Activated CD4-positive, alpha-beta T cell treated with anti-CD3 and anti-CD28 coated beads, Interleukin-2, amount 50 U/mL, for 16 hours (primary cell): ENCODE measurements around the gene HMHB1.
A peak's percentile ranks its signal among the peaks of the same experiment; 100 is the strongest.
"Not testable (repeated sequence)": the region's sequence is repeated elsewhere in the genome, so short reads cannot be mapped to it uniquely, and the experiment has no call there.

Experiments used
- DNase-seq: peaks from one replicate; pipeline ENCODE4 v3.0.0-alpha.2; 2020

Gene HMHB1

DNA sequence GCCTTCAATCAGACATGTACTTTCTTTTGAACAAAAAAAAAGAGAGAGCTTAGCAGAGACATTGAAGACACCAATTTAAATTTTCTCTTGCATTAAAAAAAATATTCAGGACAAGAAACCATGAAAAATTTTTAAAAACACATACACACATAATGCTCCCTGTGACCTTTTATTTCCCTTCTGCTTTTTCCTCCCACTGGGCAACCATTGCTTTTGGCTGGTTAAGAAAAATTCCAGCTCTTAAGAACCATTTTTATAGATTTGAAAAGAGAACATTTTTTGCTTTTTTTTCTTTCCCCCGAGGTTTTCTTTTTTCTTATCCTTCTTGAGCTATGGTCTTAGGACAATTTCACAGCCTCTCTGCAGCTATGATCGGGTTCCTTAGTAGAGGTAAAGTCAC is 6.1 kb upstream of the HMHB1 start:
- DNase-seq, result no peak

- DNase-seq, result no peak
Observed at GRCh38 chr5:143806579-143806978, 5.4 kb upstream of the HMHB1 start.

- DNase-seq, result no peak
Observed at GRCh38 chr5:143807401-143807800, 4.6 kb upstream of the HMHB1 start.

DNA sequence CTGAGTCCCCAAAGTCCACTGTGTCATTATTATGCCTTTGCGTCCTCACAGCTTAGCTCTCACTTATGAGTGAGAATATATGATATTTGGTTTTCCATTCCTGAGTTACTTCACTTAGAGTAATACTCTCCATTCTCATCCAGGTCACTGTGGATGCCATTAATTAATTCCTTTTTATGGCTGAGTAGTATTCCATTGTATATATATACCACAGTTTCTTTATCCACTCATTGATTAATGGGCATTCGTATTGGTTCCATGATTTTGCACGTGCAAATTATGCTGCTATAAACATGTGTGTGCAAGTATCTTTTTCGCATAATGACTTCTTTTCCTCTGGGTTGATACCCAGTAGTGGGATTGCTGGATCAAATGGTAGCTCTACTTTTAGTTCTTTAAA is 4.4 kb downstream of the HMHB1 start:
- not testable (repeated sequence) for DNase-seq

- no peak for DNase-seq
Observed at GRCh38 chr5:143819716-143820115, 7.8 kb downstream of the HMHB1 start.

GRCh38 chr5:143820451-143820850 is 8.5 kb downstream of the HMHB1 start:
- DNase-seq, result no peak

DNA sequence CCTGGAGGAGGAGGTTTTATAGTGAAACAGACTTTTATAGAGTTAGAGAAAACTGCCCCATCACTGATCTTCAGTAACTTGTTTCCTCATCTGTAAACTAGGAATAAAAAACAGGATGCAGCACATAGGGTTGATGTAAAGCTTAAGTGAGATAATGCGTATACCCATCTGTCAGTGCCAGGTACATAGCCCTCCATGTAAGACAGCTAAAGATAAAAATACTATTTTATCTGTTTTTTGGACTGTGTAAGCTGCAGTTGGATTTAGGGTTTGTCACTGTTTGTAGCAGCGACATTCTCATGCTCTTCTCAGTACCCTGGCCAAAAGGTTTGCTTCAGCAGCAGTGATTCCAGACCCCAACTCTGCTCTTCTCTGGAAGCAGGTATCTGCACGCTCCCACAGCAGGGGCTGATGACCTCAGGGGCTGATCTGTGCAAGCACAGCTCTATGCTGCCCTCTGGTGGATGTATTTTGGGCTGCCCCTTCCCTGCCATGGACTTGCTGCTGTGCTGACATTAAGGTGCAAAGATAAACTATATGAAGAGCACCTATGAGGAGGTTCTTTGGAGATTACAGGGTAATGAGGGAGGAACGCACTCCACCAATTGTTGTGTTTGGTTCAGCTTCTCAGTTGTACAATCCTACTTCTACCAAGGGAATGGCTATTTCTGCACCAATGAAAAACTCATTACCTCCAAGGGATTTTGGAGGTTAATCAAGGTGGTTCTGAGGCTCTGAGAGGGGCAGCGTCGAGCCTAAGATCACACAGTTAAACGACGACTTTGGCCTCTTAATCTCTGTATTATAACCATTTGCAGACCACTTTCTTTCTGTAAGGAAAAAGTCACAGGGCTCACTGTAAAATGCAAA is 13.1 kb downstream of the HMHB1 start:
- DNase-seq, result peak; percentile 90

DNA sequence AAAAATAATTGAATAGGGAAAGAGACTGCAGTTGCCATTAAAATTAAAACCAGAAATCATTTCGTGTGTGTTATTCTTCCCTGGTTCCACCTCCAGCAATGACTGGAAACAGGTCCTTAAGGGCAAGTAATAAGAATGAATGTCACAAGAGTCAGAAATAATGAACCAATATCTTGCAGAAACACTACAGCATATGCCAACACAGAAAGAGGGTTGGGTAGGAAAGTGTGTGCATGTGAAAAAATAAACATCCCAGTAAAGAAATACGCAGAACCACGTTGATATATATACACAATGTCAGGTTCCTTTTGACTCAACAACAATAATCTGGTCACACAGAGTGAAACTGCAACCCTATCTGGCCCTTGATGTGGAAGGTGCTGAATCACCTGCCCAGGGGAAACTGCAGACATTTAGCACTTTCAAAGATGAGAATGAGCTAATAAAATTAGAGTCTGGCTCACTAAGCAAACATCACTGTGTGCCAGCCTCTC is 15.0 kb downstream of the HMHB1 start:
- DNase-seq, result peak; percentile 88

DNA sequence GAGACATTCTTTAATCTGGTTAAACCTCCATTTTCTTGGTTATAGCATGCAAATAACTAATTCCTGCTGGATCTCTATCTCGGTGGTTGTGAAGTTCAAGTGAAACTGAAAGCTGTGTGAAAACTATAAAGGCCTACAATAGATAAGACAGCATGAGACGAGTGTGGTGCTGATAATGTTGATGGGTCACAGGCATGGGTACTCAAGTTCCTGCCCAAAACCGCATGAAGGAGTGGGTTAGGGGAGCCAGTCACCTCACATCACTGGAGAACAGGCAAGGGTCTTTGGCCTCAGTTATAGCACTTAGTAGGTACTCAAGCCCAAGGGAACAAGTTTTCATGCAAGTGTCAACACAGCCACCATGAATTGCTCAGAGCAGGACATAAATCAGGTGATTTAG is 16.7 kb downstream of the HMHB1 start:
- DNase-seq, result peak; percentile 33

DNA sequence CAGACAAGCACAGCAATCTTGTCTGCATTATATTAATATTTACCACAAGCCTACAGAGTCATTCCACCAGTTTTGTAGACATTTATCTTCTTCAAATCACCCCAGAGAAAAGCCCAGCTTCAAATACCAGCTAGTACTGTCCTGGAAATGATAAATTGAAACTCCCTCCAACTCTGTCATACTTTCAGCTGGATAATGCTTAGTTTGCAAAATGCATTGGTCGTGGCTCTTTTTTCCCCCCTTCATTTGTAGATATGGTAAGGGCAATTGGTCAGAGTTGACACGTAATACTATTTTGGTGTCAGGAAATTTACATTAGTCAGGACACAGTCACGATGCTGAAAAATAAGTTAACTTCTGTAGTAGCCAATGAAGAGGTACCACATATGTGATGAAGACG is 21.2 kb downstream of the HMHB1 start:
- DNase-seq, result no peak

DNA sequence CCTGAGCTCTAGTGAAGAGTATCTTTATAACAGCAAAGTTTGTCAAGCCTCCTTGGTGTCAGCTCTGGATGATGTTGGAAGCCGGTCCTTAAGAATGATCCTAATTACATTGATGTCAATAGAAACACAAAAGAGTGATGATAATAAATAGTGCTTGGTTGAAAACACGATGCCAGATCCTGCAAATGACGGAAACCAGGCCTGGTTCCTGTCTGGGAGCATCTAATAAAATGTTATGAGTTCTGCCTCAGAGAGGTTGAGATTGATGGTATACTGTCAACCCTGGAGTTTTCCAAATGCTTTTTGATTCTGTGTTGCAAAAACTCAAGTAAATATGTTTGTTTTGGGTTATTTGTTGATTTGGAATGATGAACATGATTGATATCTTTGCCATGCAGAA is 23.3 kb downstream of the HMHB1 start:
- no peak for DNase-seq

GRCh38 chr5:143836161-143836725 is 24.3 kb downstream of the HMHB1 start:
- DNase-seq, result no peak

- DNase-seq, result no peak
Observed at GRCh38 chr5:143837306-143837848, 25.4 kb downstream of the HMHB1 start.

GRCh38 chr5:143841446-143841845 is 29.5 kb downstream of the HMHB1 start:
- DNase-seq, result no peak

GRCh38 chr5:143842920-143843319 is 31.0 kb downstream of the HMHB1 start:
- DNase-seq, result no peak

- no peak for DNase-seq
Observed at GRCh38 chr5:143843461-143843860, 31.5 kb downstream of the HMHB1 start.

GRCh38 chr5:143850050-143850683 is 38.2 kb downstream of the HMHB1 start:
- peak; percentile 21 for DNase-seq

DNA sequence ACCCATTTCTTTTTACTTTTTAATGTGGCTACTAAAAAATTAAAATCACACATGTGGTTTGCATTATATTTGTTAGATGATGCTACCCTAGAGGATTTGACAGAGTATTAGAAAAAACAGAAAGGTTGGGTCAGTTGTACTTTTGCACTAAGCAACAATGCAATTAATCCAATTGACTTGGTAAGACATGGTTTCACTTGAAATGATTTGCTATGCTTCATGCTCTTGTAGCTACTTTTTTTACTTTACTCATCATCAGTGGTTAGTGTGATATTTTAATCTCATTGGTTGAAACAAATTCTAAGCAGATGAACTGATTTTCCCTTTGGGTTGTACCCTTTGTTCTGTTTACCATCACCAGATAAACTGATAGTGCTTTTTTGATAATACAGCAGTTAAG is 39.4 kb downstream of the HMHB1 start:
- DNase-seq, result no peak

DNA sequence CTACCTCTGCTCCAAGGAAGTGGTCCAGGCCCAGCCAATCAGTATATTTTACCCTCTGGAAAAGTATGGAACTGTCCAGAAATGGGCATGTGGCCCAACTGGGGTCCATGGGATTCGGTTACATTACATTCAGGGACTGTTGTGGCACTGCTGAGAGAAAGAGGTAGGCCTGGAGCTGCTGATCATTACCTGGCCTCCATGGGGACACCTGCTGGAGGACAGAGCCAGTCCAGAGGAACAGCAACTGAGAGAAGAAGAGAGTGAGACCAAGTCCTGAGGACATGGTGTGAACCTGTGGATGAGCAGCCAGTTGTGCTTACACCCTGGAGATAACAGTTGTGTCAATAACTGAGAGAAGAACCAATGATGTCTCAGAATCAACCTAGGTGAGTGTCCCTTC is 48.2 kb downstream of the HMHB1 start:
- DNase-seq, result no peak

DNA sequence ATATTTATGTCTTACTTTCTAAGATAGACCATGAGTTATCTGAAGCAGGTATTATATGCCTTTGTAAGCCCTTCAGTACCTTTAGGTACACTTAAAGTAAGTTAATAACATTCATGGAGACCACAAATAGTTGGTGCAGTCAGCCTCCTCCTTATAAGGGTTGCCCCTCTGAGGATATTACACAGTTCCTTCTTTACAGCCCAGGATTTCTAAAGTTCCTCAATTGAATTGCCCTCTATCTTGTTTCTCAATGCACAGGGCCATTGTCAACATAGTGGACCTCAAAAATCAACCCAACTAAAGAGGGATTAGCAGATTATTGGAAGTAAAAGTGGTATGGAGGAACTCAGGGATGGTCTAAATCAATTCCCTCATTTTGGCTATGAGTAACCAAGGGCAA is 50.3 kb downstream of the HMHB1 start:
- DNase-seq, result no peak

- DNase-seq, result no peak
Observed at GRCh38 chr5:143865426-143866025, 53.6 kb downstream of the HMHB1 start.
